8988T (cell line): Measurements from ENCODE around the gene CCL17.
"Not testable (repeated sequence)": the region's sequence is repeated elsewhere in the genome, so short reads cannot be mapped to it uniquely, and the experiment has no call there.

Experiments
- DNase-seq: peaks from one replicate; pipeline ENCODE4 v3.0.0; 2011

CCL17 gene

DNA sequence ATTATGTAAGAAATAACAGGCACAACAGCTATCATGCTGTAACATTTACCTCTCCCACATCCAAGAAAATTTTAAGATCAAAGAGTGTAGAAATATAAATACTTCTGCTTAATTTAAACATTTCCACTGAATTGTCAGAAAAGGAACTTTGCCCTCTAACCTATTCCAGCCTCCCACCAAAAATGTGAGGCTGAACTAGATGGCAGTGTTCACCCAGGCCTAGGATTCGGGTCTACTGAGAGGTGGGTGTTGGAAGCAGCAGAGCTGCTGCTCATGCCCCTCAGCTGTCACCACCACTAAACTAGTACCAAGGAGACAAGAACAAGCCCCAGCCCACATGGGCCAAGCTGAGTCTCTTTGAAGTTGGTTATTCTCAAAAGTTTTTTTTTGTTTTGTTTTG, 31.3 kb downstream of the CCL17 start:
- DNase-seq, result no peak

DNA sequence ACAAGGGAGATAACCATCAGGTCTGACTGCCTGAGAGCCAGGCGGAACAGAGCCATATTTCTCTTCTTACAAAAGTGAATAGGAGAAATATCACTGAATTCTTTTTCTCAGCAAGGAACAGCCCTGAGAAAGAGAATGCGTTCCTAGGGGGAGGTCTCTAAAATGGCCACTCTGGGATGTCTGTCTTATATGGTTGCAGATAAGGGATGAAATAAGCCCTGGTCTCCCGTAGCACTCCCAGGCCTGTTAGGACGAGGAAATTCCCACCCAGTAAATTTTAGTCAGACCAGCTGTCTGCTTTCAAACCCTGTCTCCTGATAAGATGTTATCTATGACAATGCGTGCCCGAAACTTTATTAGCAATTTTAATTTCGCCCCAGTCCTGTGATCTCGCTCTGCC, 35.4 kb downstream of the CCL17 start:
- DNase-seq, result not testable (repeated sequence)

DNA sequence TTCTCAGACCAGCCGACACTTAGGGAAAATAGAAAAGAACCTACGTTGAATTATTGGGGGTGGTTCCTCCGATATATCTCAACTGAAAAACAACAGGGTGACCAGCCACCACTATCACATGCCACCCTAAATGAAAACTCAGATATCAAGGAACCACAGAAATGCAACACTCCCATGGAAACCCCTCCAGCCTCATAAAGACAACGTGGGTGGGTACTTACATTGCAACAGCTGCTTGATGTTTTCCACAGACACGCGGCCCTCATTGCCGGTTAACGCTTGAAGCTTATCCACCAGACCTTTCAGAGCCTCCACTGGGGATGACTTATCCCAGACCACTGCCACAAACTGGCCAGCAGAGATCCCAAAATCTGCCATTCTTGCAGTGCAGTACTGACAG, 36.0 kb downstream of the CCL17 start:
- not testable (repeated sequence) for DNase-seq

DNA sequence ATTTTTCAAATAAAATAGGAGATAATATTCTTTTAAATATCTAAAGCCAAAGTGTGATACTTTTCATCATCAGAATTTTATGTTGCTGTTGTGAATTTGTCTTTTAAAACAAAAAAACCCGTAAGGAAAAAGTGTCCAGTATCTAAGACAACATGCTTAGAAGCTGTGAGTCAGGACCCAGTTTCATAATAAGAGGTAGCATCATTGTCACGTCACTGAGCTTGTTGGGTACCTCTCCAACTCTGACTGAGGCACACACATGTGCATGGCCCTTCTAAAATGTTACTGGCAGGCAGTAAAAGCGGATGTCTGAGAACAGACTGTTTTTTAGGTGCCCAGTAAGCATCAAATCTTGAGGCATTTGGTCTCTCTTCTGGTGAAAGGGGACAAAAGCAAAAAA, 40.1 kb downstream of the CCL17 start:
- no peak for DNase-seq

DNA sequence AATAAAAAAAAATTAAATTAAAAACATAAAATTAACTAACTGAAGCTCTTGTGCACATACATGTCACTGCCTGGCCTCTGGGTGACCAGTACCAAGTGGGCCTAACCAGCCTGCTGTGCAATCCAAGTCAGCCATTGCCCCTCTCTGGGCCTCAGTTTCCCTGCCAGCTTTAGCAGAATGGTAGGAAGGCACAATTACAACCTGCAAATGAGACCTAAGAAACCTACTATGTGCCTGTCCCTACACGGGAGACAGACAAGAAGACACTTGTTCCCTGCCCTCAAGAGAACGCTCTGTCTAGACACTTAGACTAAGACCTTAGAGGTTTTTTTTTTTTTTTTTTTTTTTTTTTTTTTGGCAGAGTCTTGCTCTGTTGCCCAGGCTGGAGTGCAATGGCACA, 40.9 kb downstream of the CCL17 start:
- no peak for DNase-seq

DNA sequence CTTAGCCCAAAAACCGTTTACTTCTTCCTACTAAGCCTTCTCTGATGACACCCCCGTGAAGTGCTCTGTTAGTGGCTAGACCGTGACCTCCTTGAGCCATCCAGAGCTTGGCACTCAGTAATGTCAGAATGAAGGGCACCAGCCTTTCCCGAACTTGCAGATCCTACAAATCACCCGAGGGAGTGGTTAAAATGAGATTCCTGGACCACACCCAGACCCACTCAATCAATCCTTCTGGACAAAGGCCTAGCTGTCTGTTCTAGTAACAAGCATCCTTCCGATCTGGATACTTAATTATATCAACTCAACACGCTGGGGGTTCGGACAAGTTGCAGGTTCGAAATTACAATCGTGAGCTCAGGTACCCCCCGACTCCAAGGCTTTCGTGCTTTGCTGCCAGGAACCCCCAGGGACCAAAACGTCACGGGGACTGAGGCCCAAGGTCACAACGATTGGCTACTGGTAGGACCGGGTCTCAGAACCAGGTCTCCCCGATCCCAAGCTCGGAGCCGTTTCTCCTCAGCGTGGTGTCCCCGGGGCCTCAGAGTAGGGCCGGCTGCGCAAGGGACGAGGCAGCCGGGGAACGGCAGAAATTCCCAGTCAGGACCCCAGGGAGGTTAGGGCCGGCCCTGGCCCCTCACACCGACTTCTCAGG, 42.1 kb downstream of the CCL17 start:
- no peak for DNase-seq

DNA sequence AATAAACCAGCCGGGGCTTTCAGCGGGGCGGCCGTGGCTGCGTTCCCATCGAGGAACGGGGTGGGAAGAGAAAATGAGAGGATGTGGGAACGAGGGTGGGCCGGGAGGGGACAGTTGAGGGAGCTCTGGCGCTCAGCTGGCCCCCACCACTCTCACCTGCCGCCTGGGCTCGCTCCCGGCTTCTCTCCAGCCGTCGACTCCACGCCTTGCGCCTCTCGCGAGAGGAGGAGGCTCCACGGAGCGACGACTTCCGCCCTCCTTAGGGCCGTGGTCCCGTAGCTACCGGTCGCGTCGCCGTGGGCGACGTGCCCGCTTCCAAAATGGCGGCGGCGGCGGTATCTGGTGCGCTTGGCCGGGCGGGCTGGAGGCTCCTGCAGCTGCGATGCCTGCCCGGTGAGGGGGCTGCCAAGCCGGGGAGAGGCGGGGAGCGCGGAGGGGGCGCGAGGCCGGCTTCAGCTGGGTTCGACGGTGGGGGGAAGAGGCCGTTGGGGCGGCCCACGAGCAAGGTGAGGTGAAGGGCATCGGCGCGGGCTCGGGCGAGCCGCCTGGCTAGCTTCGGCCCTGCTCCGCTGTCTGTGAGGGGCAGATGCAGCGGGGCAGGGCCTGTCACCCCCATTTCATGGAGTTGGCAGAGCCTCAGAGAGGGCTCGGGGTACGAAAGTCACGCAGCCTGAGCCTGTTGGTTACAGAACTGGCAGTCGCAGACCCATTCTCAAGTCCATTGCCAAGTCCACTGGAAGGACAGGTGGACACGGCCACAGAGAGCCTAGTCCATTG, 42.8 kb downstream of the CCL17 start, which contains the start of the genes CIAPIN1 and COQ9:
CIAPIN1 (minus strand) TSS at position 200 of the 777 bp plus-strand sequence. CDS start 6,457 bp downstream, outside the sequence.
COQ9 (plus strand) TSS at position 294 of the 777 bp plus-strand sequence; CDS start at position 321, 27 bp downstream.
- peak; percentile 84 for DNase-seq

DNA sequence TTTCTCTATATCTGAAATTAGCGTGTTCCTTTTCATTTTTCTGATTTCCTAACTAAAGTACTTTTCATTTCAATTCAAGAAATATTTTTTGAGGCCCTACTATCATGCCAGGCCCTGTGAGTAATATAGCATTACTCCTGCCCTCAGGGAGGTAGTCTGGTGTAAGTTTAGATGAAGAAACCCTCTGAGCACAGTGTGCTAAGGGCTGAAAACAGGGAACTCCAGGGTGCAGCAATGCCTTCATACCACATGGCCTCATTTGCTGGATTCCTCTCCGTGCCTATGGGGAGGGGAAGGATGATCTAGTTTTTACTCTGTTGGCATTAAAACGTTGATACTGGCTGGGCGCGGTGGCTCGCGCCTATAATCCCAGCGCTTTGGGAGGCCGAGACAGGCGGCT, 47.5 kb downstream of the CCL17 start:
- DNase-seq, result no peak

DNA sequence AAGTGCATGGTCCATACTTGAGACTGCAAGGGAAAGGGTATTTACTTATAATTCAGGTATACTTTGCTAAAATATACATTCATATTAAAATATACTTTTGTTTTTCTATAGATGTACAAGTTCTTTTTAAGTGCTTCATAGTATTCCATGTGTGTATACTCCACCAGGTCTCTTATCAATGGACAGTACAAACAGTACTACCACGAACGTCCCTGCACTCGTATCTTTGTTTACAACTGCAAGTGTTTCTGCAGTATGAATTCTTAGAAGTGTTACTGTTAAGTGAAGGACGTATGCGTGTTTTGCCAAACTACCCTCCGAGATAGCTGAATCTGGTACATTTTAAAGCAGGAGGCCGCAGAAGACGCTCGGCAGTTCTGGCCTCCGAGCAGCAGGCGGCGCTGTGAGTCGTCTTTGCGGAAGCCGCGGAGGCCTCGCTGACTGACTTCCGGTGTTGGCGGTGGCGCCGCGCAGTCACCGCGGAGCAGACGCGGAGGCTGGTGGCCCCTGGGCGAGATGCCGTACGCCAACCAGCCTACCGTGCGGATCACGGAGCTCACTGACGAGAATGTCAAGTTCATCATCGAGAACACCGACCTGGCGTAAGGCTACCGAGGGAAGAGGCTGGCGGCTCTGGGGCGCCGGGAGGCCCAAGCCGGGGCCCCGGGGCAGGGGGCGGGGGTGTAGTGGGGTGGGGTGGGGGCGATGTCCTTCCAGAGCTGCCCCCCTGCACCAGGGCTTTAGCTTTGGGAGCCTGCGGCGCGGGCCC, 57.8 kb downstream of the CCL17 start, which contains the start of gene POLR2C:
POLR2C (plus strand) TSS at position 471 of the 769 bp plus-strand sequence; CDS start at position 517, 46 bp downstream.
- peak; percentile 89 for DNase-seq

DNA sequence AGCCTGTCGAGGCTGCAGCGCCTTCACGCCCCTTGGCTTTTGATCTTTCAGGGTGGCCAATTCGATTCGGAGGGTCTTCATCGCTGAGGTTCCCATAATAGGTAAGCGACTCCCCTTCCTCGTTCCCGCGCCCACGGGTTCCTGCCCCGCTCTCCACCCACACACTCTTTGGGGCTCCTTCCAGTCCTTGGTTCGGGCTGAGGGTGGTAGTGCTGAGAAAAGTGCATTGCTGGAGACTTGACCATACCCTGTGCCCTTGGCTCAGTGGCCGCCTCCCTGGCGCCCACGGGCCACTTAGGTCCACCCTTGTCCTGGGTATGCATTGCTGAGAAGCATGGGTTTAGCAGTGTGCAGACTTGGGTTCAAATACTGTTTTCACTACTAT, 58.4 kb downstream of the CCL17 start:
- DNase-seq, result no peak

DNA sequence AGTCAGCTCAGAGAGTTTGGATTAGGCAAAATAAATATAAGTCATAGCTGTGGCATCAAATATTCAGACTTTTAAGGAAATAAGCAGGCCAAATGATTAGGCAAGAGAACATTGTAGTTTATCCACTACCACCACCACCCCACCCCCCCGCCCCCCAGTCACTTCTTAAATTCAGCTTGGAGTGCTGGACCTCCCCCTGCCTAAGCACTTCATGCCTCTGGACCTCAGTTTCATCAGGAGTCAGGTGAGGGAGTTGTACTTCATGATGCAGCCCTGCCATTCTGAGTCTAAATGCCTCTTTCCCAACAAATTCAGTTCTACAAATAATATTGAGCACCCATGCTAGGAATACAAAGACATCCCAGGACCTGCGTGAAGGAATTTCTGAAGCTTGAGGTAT, 60.0 kb downstream of the CCL17 start:
- no peak for DNase-seq
